ENCODE results near the gene TNNT1. TPM values are rescaled to one million over a fixed set of nuclear protein-coding genes. Genes with fewer than 3 reads are reported as not detected.

The TNNT1 gene
- total and polyA plus RNA-seq, 8 donors: 1.1 to 4.3 (median 1.6) TPM; not detected in 1

- Histone ChIP-seq H3K4me1 (no peaks in the 10 kb centered on the region), H3K27me3 (peaks cover 9 to 79% of the 10 kb centered on the region in 2 donors), H3K36me3 (no peaks in the 10 kb centered on the region), H3K27ac (no peak overlapping the region), H3K9me3 (no peaks in the 10 kb centered on the region), H3K4me3 (no peak overlapping the region)
- ATAC-seq (peak; percentile 34), DNase-seq (no peak)
- intact Hi-C loops (cut with DNase I): no loop called here
- TF ChIP-seq CTCF (IDR thresholded peaks at IDR 0.05): no peak
Measured at GRCh38 chr19:55132453-55133129, 16.4 kb downstream of the TNNT1 start.

- intact Hi-C loops (cut with DNase I): no loop called here
- no peak for DNase-seq
- no peak overlapping the region for H3K27ac ChIP-seq
- H3K4me3 ChIP-seq: no peak overlapping the region
- ATAC-seq: no peak
- TF ChIP-seq CTCF (IDR thresholded peaks at IDR 0.05): no peak
- H3K9me3 ChIP-seq: no peaks in the 10 kb centered on the region
- no peaks in the 10 kb centered on the region for H3K4me1 ChIP-seq
- no peaks in the 10 kb centered on the region for H3K36me3 ChIP-seq
- H3K27me3 ChIP-seq: peaks cover 9 to 70% of the 10 kb centered on the region in 2 donors
Measured at GRCh38 chr19:55131421-55131820, 17.6 kb downstream of the TNNT1 start.

GRCh38 chr19:55119053-55119452, 30.0 kb downstream of the TNNT1 start:
- TF ChIP-seq CTCF (IDR thresholded peaks at IDR 0.05): no peak
- H3K36me3 ChIP-seq: no peaks in the 10 kb centered on the region
- intact Hi-C loops (cut with DNase I): no loop called here
- H3K27ac ChIP-seq: no peak overlapping the region
- peaks cover 0 to 17% of the 10 kb centered on the region in 2 donors for H3K27me3 ChIP-seq
- peak overlapping the region in 1 of 2 donors; percentile 91 for H3K4me3 ChIP-seq
- H3K9me3 ChIP-seq: no peaks in the 10 kb centered on the region
- ATAC-seq: no peak
- DNase-seq: no peak
- H3K4me1 ChIP-seq: peaks cover 15 to 37% of the 10 kb centered on the region in 2 donors

GRCh38 chr19:55118401-55118991, 30.5 kb downstream of the TNNT1 start:
- H3K27ac ChIP-seq: peak overlapping the region; percentile 76 to 86
- H3K4me1 ChIP-seq: peaks cover 15 to 43% of the 10 kb centered on the region in 2 donors
- intact Hi-C loops (cut with DNase I): no loop called here
- H3K36me3 ChIP-seq: no peaks in the 10 kb centered on the region
- H3K4me3 ChIP-seq: peak overlapping the region; percentile 44 to 91
- DNase-seq (peak in 3 of 4 donors; percentile 6 to 76 (median 16)), ATAC-seq (peak; percentile 39)
- TF ChIP-seq CTCF (IDR thresholded peaks at IDR 0.05): no peak
- H3K27me3 ChIP-seq: peaks cover 0 to 11% of the 10 kb centered on the region in 2 donors
- H3K9me3 ChIP-seq: no peaks in the 10 kb centered on the region

- intact Hi-C loops (cut with DNase I): no loop called here
- Histone ChIP-seq H3K36me3 (peaks cover 0 to 2% of the 10 kb centered on the region in 2 donors), H3K9me3 (no peaks in the 10 kb centered on the region), H3K27me3 (peaks cover 0 to 5% of the 10 kb centered on the region in 2 donors), H3K27ac (peak overlapping the region; percentile 76 to 86), H3K4me3 (peak overlapping the region; percentile 44 to 91), H3K4me1 (peaks cover 21 to 49% of the 10 kb centered on the region in 2 donors)
- DNase-seq (peak; percentile 98 to 100 (median 100)), ATAC-seq (peak; percentile 92)
- no peak for TF ChIP-seq CTCF (IDR thresholded peaks at IDR 0.05)
Measured at GRCh38 chr19:55117663-55118391, 31.2 kb downstream of the TNNT1 start.
